HG03442 (cell line): ENCODE measurements around the gene DIPK2B.

ENCODE experiments used
- ATAC-seq: cut with Tn5 transposase; IDR thresholded peaks from one replicate; pipeline ENCODE4 v1.9.1; 2021; ENCODE audit warnings: mild to moderate bottlenecking, moderate library complexity; ENCODE audit not compliant: unreplicated experiment

DIPK2B gene, protein sequence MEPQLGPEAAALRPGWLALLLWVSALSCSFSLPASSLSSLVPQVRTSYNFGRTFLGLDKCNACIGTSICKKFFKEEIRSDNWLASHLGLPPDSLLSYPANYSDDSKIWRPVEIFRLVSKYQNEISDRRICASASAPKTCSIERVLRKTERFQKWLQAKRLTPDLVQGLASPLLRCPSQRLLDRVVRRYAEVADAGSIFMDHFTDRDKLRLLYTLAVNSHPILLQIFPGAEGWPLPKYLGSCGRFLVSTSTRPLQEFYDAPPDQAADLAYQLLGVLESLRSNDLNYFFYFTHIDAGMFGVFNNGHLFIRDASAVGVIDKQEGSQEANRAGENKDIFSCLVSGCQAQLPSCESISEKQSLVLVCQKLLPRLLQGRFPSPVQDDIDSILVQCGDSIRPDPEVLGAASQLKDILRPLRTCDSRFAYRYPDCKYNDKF

DNA sequence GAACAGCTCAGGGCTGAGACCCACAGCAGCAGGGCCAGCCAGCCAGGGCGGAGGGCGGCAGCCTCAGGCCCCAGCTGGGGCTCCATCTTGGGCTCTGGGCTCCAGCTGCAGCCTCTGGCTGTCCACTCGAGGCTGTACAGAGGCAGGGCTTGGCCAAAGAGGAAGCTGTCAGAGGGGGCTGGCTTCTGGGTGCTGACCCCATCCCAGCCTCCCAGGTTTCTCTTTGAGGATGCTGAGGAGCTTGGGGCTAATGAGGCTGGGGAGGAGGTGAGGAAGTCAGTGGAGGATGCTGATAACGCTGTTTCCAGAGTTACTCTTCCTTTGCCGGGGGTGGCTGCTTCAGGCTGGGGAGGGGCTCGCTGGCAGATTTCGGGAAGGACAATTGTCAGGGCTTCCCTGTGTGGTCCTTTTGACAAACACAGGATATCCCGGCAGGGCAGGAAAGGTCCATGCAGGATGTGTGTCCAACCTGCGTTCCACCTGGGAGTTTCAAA, at the start of gene DIPK2B:
Gene DIPK2B (minus strand): TSS at position 136 of the 494 bp plus-strand sequence. CDS start 50 bp downstream, at position 86.
- no peak for ATAC-seq

DNA sequence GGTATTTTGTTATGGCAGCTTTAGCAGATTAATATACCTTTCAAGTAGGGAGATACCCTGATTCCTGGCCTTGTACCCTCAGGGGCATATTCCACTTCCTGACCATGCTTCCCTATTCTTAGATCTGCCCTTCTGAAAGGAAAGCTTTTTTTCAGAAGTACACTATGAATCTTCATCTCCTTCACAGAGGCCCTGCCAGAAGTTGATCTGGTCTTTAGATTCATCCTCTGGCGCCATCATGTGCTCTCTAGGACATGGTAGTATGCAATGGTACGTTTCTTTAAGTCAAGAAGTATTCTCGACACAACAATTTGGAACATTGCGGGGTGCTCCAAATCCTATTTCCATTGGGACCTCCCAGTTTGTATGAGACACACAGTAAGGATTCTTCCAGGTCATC, 39.6 kb upstream of the DIPK2B start:
- no peak for ATAC-seq

GRCh38 chrX:45238489-45238888, 37.8 kb upstream of the DIPK2B start:
- no peak for ATAC-seq

GRCh38 chrX:45233531-45233930, 32.9 kb upstream of the DIPK2B start:
- ATAC-seq, result no peak

DNA sequence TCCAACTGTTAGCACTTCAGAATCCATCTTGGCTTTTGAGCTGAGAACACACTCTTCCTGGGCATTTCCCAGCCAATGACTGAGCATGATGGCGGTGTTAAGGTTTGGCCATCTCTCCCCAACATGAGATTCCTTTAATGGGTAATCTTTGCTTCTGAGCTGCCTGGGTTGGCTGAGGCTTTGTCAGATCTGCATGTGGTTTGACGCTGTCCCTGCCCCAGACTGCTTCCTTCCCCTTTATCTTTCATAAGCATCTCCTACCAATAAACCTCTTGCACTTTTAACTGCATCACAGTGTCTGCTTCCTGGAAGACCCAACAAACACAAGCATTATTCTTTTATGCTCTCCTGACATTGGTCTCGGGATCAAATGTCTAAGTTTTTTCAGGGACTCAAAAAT, 31.5 kb upstream of the DIPK2B start:
- no peak for ATAC-seq

GRCh38 chrX:45230410-45230809, 29.7 kb upstream of the DIPK2B start:
- ATAC-seq, result no peak

GRCh38 chrX:45229348-45229747, 28.7 kb upstream of the DIPK2B start:
- ATAC-seq, result no peak

GRCh38 chrX:45228126-45228525, 27.4 kb upstream of the DIPK2B start:
- ATAC-seq, result no peak

DNA sequence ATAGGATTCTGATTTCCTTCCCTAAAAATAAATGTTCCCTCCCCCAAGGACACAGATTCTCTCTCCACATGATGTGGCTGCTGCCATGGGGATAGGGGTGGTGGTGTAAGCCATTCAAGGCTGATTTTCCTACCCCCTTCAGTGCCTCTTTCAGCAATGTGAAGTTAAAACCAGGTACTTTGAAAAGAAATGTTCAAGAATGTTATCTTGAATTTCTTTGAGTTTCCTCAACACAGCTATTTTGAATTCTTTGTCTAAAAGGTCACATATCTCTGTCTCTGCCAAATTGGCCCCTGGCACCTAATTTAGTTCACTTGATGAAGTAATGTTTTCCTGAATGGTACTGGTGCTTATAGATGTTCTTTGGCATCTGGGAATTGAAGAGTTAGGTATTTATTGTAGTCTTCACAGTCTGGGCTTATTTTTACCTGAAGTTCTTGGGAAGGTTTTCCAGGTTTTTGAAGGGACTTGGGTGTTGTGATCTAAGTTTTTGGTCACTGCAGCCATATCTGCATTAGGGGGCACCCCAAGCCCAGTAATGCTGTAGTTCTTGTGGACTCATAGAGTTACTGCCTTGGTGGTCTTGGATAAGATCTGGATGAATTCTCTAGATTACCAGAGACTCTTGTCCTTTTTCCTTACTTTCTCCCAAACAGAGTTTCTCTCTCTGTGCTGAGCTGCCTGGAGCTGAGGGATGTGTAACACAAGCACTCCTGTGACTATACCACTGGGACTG, 7.6 kb upstream of the DIPK2B start:
- no peak for ATAC-seq

DNA sequence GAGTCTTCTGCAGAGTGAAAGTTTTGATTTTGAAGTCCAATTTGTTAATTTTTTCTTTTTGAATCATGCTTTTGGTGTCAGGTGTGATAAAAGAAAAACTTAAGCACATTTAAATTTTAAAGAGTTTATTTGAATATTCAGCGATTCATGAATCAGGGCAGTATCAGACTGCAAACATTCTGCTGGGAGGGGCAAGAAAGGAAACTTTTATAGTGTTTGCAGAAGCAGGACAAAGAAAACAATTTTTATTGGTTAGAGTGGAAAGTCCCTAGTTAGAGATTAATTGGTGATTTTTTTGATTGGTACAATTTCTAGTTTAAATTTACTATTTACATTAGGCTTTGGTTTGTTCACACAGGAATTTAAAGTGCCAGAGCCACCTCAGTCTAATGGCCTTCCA, 1.5 kb upstream of the DIPK2B start:
- ATAC-seq, result no peak

DNA sequence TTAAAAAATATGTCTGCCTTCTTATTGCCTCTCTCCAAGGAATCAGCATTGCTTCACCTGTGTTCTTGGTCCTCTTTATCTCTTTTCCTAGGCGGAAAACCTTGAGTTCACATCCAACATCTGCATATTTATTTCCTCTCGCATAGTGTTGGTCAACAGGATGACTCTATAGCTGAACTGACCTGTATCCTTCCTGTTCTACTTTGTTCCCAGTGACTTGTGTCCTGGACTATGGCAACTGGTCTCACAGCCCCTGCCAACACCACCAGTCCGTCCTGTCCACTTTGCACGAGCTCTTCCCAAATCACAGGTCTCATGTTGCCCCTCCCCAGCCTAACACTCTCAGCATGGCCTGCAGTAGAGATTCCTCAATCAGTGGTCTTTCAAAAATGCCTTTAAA, 2.0 kb downstream of the DIPK2B start:
- no peak for ATAC-seq

- no peak for ATAC-seq
Observed at GRCh38 chrX:45198301-45198700, 2.4 kb downstream of the DIPK2B start.

- ATAC-seq, result no peak
Observed at GRCh38 chrX:45196701-45197100, 4.0 kb downstream of the DIPK2B start.

- ATAC-seq, result no peak
Observed at GRCh38 chrX:45191820-45192409, 8.8 kb downstream of the DIPK2B start.

DNA sequence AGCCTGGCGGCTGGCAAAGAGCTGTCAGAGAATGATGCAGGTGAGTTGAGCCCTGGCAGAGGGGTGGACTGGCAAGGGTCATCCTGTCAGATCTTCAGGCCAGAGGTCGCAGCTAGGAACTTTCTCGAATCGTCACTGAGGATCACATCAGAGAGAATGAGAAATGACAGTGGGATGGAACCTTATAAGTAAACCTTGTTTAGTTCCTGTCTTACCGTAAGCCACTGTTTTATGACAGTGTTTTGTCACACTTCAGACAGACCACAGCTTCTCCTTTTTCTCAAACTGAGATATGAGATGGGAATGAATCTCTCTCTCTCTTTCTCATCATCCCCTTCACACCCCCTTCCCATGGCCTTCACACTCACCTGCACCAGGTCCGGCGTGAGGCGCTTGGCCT, 9.3 kb downstream of the DIPK2B start:
- peak; percentile 66 for ATAC-seq

DNA sequence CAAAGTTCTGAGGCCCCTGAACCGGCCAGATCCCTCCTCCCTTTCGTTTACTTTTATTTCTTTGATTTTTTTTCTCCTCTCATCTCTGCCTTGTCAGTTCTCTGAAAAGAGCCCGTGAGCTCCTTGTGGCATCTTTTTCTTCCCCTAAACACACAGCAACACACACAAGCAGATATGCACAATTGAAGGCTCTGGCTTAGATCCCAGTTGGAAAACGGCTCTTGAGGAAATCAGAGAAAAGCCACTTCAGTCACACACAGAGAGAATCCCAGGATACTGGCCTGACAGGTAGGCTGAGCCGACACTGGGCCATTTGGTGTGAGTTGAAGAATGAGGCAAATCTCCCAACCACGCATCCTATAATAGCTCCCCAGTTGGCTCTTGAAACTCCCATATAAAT, 12.9 kb downstream of the DIPK2B start:
- ATAC-seq, result no peak

GRCh38 chrX:45186643-45187026, 14.0 kb downstream of the DIPK2B start:
- ATAC-seq, result no peak

DNA sequence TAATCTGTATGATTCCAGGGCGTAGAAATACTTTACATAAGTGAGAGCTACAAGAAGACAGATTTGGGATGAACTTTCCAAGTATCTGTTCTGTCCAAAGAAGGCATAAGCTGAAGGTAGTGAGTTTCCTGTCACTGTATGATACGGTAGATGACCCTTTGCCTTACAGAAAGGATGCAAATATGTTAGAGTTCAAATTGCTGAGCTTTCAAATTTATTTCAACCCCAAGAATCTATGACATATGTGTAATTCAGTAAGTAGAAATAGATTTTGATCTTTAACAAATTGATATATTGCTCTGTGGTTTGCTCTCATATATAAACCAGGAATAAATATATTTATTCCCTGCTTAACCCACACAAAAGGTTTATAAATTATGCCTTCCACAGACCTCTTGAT, 16.5 kb downstream of the DIPK2B start:
- no peak for ATAC-seq

GRCh38 chrX:45172890-45173289, 27.8 kb downstream of the DIPK2B start:
- no peak for ATAC-seq

GRCh38 chrX:45166781-45167180, 33.9 kb downstream of the DIPK2B start:
- no peak for ATAC-seq

- no peak for ATAC-seq
Observed at GRCh38 chrX:45165726-45166125, 35.0 kb downstream of the DIPK2B start.

GRCh38 chrX:45164995-45165394, 35.7 kb downstream of the DIPK2B start:
- ATAC-seq, result no peak
